ENCODE measurements around the gene LIMS1. TPM values are rescaled to one million over a fixed set of nuclear protein-coding genes. Genes with fewer than 3 reads are reported as not detected.

Gene LIMS1
- polyA plus RNA-seq, 1 donor (not counting 4 experiments of a cell fraction or from before 2014, with no cell fraction given): 62.5 TPM

- peaks cover 93% of the 10 kb centered on the region for H3K79me2 ChIP-seq (ENCODE audit: control insufficient read depth, insufficient read depth, low read length)
Observed at GRCh38 chr2:108626995-108627394, 92.7 kb downstream of the LIMS1 start.

DNA sequence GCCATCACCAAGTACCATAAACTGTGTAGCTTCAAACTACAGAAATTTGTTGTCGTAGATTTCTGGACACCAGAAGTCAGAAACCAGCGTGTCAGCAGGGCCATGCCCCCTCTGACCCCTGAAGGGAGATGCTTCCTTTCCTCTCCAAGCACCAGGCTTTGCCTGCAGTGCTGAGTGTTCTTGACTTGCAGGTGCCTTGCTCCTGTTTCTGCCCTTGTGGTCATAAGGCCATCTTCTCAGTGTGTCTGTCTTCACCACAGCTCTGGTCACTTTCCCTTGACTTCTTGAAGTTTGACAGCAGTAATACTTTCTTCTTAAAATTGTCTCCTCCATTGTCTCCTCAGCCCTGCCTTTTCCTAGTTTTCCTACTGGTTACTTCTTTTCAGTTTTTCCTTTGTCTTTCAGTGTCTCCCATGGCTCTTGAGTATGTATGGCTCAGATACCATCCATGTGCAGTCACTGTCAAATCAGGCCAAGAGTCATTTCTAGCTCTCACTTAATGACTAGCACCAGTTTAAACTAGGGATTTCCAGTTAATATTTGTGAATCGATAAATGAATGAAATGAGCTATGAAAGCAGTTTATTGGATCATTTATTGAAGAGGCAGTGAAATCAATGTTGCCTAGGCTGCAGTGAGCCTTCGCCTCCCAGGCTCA lies 93.8 kb downstream of the LIMS1 start:
- dilution Hi-C loops (cut with MboI; ENCODE audit: extremely low pct_ligation_motif_present, low sequenced_read_pairs): no loop called here

More at GRCh38 chr2:108626995-108627394, 92.7 kb downstream of the LIMS1 start:
- Histone ChIP-seq H3K36me3 (ENCODE audit: control insufficient read depth in 2 of 2, extremely low read depth in 1 of 2, insufficient read depth in 2 of 2, low read length in 2 of 2) (peaks cover 0 to 2% of the 10 kb centered on the region in 2 experiments), H4K20me1 (ENCODE audit: control insufficient read depth, extremely low read depth, insufficient read depth, low read length) (no peaks in the 10 kb centered on the region), H3K27me3 (ENCODE audit: control insufficient read depth, extremely low read depth, insufficient read depth, low read length) (no peaks in the 10 kb centered on the region), H3K4me3 (ENCODE audit: control insufficient read depth in 2 of 3, extremely low read depth in 1 of 3, insufficient read depth in 2 of 3, low read depth in 1 of 3, low read length in 3 of 3) (no peak overlapping the region), H3K9me1 (ENCODE audit: control insufficient read depth, extremely low read depth, insufficient read depth, low read length) (no peaks in the 10 kb centered on the region), H3K4me1 (ENCODE audit: control insufficient read depth, extremely low read depth, insufficient read depth, low read length) (peaks cover 23% of the 10 kb centered on the region), H3K9ac (ENCODE audit: control insufficient read depth, extremely low read depth, insufficient read depth, low read length) (no peak overlapping the region), H3K4me2 (ENCODE audit: control insufficient read depth, extremely low read depth, insufficient read depth, low read depth, low read length) (no peak overlapping the region), H2AFZ (ENCODE audit: control insufficient read depth, low read length) (no peak overlapping the region), H3K27ac (ENCODE audit: control insufficient read depth, insufficient read depth, low read length) (no peak overlapping the region), H3K9me3 (ENCODE audit: control insufficient read depth, low read depth, low read length) (no peaks in the 10 kb centered on the region)
- dilution Hi-C loops (cut with MboI; ENCODE audit: extremely low pct_ligation_motif_present, low sequenced_read_pairs): no loop called here
- FAIRE-seq (no peak), DNase-seq (ENCODE audit: low read depth, low spot score) (no peak)
- TF ChIP-seq, protein P1, sequence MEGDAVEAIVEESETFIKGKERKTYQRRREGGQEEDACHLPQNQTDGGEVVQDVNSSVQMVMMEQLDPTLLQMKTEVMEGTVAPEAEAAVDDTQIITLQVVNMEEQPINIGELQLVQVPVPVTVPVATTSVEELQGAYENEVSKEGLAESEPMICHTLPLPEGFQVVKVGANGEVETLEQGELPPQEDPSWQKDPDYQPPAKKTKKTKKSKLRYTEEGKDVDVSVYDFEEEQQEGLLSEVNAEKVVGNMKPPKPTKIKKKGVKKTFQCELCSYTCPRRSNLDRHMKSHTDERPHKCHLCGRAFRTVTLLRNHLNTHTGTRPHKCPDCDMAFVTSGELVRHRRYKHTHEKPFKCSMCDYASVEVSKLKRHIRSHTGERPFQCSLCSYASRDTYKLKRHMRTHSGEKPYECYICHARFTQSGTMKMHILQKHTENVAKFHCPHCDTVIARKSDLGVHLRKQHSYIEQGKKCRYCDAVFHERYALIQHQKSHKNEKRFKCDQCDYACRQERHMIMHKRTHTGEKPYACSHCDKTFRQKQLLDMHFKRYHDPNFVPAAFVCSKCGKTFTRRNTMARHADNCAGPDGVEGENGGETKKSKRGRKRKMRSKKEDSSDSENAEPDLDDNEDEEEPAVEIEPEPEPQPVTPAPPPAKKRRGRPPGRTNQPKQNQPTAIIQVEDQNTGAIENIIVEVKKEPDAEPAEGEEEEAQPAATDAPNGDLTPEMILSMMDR (optimal IDR thresholded peaks at IDR 0.05 in 1 of 3, IDR thresholded peaks at IDR 0.05 in 1 of 3, conservative IDR thresholded peaks at IDR 0.05 in 1 of 3; ENCODE audit: extremely low read depth in 1 of 3, insufficient read depth in 2 of 3, low read length in 3 of 3): no peak
- TF ChIP-seq EZH2 (IDR thresholded peaks at IDR 0.05; ENCODE audit: low read length): no peak

More for the DNA sequence above, 93.8 kb downstream of the LIMS1 start:
- Histone ChIP-seq H3K4me2 (ENCODE audit: control insufficient read depth, extremely low read depth, insufficient read depth, low read depth, low read length) (no peak overlapping the region), H3K4me3 (ENCODE audit: control insufficient read depth in 2 of 3, extremely low read depth in 1 of 3, insufficient read depth in 2 of 3, low read depth in 1 of 3, low read length in 3 of 3) (no peak overlapping the region), H2AFZ (ENCODE audit: control insufficient read depth, low read length) (no peak overlapping the region), H3K27ac (ENCODE audit: control insufficient read depth, insufficient read depth, low read length) (no peak overlapping the region), H3K9ac (ENCODE audit: control insufficient read depth, extremely low read depth, insufficient read depth, low read length) (no peak overlapping the region), H3K9me3 (ENCODE audit: control insufficient read depth, low read depth, low read length) (no peaks in the 10 kb centered on the region), H3K79me2 (ENCODE audit: control insufficient read depth, insufficient read depth, low read length) (peaks cover 93% of the 10 kb centered on the region), H3K27me3 (ENCODE audit: control insufficient read depth, extremely low read depth, insufficient read depth, low read length) (no peaks in the 10 kb centered on the region), H3K9me1 (ENCODE audit: control insufficient read depth, extremely low read depth, insufficient read depth, low read length) (no peaks in the 10 kb centered on the region), H3K4me1 (ENCODE audit: control insufficient read depth, extremely low read depth, insufficient read depth, low read length) (peaks cover 13% of the 10 kb centered on the region), H4K20me1 (ENCODE audit: control insufficient read depth, extremely low read depth, insufficient read depth, low read length) (no peaks in the 10 kb centered on the region), H3K36me3 (ENCODE audit: control insufficient read depth in 2 of 2, extremely low read depth in 1 of 2, insufficient read depth in 2 of 2, low read length in 2 of 2) (peaks cover 0 to 2% of the 10 kb centered on the region in 2 experiments)
- FAIRE-seq: no peak
- no peak for DNase-seq (ENCODE audit: low read depth, low spot score)
- no peak for TF ChIP-seq EZH2 (IDR thresholded peaks at IDR 0.05; ENCODE audit: low read length)
- TF ChIP-seq, protein P1 (optimal IDR thresholded peaks at IDR 0.05 in 1 of 3, IDR thresholded peaks at IDR 0.05 in 1 of 3, conservative IDR thresholded peaks at IDR 0.05 in 1 of 3; ENCODE audit: extremely low read depth in 1 of 3, insufficient read depth in 2 of 3, low read length in 3 of 3): no peak
